ENCODE data around the gene GSAP. TPM values are rescaled to one million over a fixed set of nuclear protein-coding genes. Genes with fewer than 3 reads are reported as not detected.

Gene GSAP
- total RNA-seq, 1 experiment from 2014 or later, result 0.85 TPM

DNA sequence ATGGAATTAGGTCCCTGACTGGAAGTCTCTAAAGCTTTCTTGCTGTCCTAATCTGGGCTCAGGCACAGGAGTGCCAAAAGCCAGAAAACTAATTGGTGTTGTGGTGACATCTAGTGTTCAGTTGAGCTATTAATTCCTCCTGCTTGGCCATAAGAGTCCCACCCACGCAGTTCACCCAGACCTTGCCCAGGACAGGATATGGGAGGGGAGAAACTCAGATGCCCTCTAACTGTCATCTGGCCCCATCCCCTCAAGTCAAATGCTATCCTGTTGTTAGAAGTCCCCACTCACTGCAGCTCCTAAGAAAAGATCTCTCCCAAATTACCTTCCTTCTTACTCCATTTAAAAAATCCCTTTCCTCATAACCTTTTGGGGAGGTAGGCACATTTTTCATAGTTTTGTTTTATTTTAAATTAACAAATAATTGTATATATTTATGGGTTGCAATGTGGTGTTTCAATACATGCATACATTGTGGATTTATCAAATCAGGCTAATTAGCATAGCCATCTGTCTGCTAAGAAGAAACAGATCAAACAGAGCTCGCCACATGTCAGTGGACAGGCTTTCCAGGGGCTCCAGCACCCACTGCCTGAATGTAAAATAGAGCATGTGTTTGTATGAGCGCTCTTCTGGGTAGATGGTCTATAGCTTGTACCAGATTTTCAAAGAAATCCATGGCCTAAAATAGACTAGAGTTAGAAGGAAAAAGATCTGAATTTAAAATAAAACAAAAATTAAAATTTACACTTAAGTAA is 84.0 kb downstream of the GSAP start:
- ChIA-PET CTCF (interaction anchor here (0.6 to 1.0 kb wide), 4 partner anchors 45 to 1099 kb away, joined by 3 to 8 read pairs (median 6); no protein-coding TSS in a partner anchor), POLR2A (no interaction called here)
- DNase-seq (ENCODE audit: low read depth, low spot score) (peak; percentile 94), ATAC-seq (peak; percentile 98)
- Histone ChIP-seq H3K36me3 (ENCODE audit: control insufficient read depth, insufficient read depth, low read length) (no peaks in the 10 kb centered on the region), H3K27me3 (ENCODE audit: control insufficient read depth, insufficient read depth, low read length) (no peaks in the 10 kb centered on the region), H3K27ac (ENCODE audit: low read length) (no peak overlapping the region), H3K4me3 (ENCODE audit: low read depth in 2 of 2, low read length in 2 of 2) (no peak overlapping the region), H3K4me1 (ENCODE audit: control insufficient read depth, insufficient read depth, low read length) (no peaks in the 10 kb centered on the region), H3K9me3 (ENCODE audit: control insufficient read depth, insufficient read depth, low read depth, low read length) (no peaks in the 10 kb centered on the region)
- intact Hi-C loops (cut with micrococcal nuclease; ENCODE audit: unreplicated experiment) (loop anchor here (5.0 kb wide), 2 partner anchors 80 to 205 kb away; no protein-coding TSS in a partner anchor), in situ Hi-C loops (cut with HindIII; ENCODE audit: low pct_unique_long_range_greater_than_20kb, low sequenced_read_pairs) (no loop called here)
- BruUV-seq (replicated peaks), result no TSS peak
- TF ChIP-seq SIN3A (IDR thresholded peaks at IDR 0.05; ENCODE audit: borderline replicate concordance, insufficient read depth, low read depth, low read length), result no peak
- TF ChIP-seq, protein P1, sequence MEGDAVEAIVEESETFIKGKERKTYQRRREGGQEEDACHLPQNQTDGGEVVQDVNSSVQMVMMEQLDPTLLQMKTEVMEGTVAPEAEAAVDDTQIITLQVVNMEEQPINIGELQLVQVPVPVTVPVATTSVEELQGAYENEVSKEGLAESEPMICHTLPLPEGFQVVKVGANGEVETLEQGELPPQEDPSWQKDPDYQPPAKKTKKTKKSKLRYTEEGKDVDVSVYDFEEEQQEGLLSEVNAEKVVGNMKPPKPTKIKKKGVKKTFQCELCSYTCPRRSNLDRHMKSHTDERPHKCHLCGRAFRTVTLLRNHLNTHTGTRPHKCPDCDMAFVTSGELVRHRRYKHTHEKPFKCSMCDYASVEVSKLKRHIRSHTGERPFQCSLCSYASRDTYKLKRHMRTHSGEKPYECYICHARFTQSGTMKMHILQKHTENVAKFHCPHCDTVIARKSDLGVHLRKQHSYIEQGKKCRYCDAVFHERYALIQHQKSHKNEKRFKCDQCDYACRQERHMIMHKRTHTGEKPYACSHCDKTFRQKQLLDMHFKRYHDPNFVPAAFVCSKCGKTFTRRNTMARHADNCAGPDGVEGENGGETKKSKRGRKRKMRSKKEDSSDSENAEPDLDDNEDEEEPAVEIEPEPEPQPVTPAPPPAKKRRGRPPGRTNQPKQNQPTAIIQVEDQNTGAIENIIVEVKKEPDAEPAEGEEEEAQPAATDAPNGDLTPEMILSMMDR (IDR thresholded peaks at IDR 0.05), result peak; percentile 78

DNA sequence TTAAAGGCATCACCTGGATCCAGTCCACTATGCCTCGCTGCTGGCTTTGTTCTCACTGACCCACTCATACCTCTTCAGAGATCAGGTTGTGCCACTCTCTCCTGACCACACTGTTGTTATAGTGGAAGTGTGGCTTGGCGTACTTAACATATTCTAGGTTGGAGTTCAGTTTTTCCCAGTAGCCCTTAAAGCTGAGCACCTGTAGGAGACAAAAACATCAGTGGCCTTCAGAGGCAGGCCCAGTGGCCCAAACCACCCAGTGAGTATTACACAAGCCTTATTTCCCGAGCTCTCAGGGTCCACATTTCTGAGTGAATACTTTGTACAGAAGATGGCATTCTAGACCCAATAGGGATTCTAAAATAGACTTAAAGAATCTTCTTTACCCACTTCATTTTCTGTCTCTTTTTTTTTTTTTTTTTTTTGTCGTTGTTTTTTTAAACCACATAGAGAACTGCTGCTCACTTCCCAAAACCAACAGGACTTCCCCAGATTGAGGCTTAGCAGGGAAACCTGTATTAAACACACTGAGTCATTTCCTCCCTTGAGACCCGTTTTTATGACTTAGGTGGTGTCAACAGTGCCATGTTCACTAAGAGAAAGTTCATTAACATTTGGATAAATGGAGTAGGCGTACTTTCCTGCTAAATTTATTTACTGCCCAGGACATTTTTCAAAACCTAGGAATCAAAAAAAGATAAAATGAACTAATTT is 85.8 kb downstream of the GSAP start:
- Histone ChIP-seq H3K36me3 (ENCODE audit: control insufficient read depth, insufficient read depth, low read length) (no peaks in the 10 kb centered on the region), H3K27me3 (ENCODE audit: control insufficient read depth, insufficient read depth, low read length) (no peaks in the 10 kb centered on the region), H3K27ac (ENCODE audit: low read length) (no peak overlapping the region), H3K9me3 (ENCODE audit: control insufficient read depth, insufficient read depth, low read depth, low read length) (no peaks in the 10 kb centered on the region), H3K4me3 (ENCODE audit: low read depth in 2 of 2, low read length in 2 of 2) (no peak overlapping the region), H3K4me1 (ENCODE audit: control insufficient read depth, insufficient read depth, low read length) (no peaks in the 10 kb centered on the region)
- in situ Hi-C loops (cut with HindIII; ENCODE audit: low pct_unique_long_range_greater_than_20kb, low sequenced_read_pairs) (no loop called here), intact Hi-C loops (cut with micrococcal nuclease; ENCODE audit: unreplicated experiment) (loop anchor here (5.0 kb wide), 2 partner anchors 78 to 203 kb away; no protein-coding TSS in a partner anchor)
- no peak for TF ChIP-seq POLR2AphosphoS5 (IDR thresholded peaks at IDR 0.05; ENCODE audit: low read depth, low read length)
- TF ChIP-seq, protein P2, sequence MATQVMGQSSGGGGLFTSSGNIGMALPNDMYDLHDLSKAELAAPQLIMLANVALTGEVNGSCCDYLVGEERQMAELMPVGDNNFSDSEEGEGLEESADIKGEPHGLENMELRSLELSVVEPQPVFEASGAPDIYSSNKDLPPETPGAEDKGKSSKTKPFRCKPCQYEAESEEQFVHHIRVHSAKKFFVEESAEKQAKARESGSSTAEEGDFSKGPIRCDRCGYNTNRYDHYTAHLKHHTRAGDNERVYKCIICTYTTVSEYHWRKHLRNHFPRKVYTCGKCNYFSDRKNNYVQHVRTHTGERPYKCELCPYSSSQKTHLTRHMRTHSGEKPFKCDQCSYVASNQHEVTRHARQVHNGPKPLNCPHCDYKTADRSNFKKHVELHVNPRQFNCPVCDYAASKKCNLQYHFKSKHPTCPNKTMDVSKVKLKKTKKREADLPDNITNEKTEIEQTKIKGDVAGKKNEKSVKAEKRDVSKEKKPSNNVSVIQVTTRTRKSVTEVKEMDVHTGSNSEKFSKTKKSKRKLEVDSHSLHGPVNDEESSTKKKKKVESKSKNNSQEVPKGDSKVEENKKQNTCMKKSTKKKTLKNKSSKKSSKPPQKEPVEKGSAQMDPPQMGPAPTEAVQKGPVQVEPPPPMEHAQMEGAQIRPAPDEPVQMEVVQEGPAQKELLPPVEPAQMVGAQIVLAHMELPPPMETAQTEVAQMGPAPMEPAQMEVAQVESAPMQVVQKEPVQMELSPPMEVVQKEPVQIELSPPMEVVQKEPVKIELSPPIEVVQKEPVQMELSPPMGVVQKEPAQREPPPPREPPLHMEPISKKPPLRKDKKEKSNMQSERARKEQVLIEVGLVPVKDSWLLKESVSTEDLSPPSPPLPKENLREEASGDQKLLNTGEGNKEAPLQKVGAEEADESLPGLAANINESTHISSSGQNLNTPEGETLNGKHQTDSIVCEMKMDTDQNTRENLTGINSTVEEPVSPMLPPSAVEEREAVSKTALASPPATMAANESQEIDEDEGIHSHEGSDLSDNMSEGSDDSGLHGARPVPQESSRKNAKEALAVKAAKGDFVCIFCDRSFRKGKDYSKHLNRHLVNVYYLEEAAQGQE (IDR thresholded peaks at IDR 0.05; ENCODE audit: insufficient read depth in 1 of 2, low read depth in 2 of 2, low read length in 1 of 2), result no peak
- no peak for TF ChIP-seq SIN3A (IDR thresholded peaks at IDR 0.05; ENCODE audit: borderline replicate concordance, insufficient read depth, low read depth, low read length)
- TF ChIP-seq TCF7L2 (IDR thresholded peaks at IDR 0.05; ENCODE audit: low read depth, low read length), result no peak
- TF ChIP-seq, protein P1 (IDR thresholded peaks at IDR 0.05), result no peak
- no peak for DNase-seq (ENCODE audit: low read depth, low spot score)
- ChIA-PET CTCF (no interaction called here), POLR2A (no interaction called here)
- no TSS peak for BruUV-seq (replicated peaks)
- no peak for ATAC-seq

Data from Panc1 (cell line).